OCI-LY7 (cell line): ENCODE data around the gene DMRT3.

Experiments used
- EZH2phosphoT487 ChIP-seq: fragments of 200-600 bp; sonication (generic); IDR thresholded peaks from 2 replicates; pipeline ENCODE4 v1.6.1; 2018; ENCODE audit warnings: low read depth, borderline replicate concordance, mild to moderate bottlenecking, mixed run types, antibody characterized with exemption, low read length, moderate library complexity, mixed read lengths
- TF ChIP-seq, protein P1 (sequence below): fragments of 200-600 bp; sonication (generic); conservative IDR thresholded peaks from 2 replicates; pipeline ENCODE4 v1.5.1; 2014; ENCODE audit warnings: mild to moderate bottlenecking, antibody characterized with exemption, low read length, moderate library complexity, mixed read lengths

DNA sequence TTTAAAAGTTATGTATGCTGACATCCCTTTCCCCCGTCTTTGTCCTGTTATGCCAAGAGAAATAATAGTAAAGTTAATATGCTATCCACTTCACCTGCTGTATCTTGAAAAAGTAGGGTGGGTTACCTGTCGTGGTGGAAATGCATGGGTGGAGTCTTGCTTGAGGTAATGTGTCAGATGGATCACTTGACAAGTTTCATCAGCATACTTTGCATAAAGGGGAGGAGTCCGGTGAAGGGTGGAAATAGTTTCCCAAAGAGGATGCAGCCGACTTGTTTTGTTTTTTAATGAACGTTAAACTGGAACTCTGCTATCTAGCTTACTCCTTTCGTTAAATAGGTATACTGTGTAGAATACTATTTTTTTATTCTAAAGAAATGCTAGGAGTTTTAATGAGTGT is 9.0 kb upstream of the DMRT3 start:
- TF ChIP-seq, protein P1, sequence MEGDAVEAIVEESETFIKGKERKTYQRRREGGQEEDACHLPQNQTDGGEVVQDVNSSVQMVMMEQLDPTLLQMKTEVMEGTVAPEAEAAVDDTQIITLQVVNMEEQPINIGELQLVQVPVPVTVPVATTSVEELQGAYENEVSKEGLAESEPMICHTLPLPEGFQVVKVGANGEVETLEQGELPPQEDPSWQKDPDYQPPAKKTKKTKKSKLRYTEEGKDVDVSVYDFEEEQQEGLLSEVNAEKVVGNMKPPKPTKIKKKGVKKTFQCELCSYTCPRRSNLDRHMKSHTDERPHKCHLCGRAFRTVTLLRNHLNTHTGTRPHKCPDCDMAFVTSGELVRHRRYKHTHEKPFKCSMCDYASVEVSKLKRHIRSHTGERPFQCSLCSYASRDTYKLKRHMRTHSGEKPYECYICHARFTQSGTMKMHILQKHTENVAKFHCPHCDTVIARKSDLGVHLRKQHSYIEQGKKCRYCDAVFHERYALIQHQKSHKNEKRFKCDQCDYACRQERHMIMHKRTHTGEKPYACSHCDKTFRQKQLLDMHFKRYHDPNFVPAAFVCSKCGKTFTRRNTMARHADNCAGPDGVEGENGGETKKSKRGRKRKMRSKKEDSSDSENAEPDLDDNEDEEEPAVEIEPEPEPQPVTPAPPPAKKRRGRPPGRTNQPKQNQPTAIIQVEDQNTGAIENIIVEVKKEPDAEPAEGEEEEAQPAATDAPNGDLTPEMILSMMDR: no peak
- no peak for TF ChIP-seq EZH2phosphoT487
